Measurements from ENCODE around the gene SCN1A.
A peak's percentile ranks its signal among the peaks of the same experiment; 100 is the strongest.
"Not testable (repeated sequence)": the region's sequence is repeated elsewhere in the genome, so short reads cannot be mapped to it uniquely, and the experiment has no call there.

Gene SCN1A

GRCh38 chr2:166106431-166107015 lies 21.3 kb downstream of the SCN1A start:
- 0 out of 2 replicates have a peak overlapping the region, but pooled peaks have one; percentile 5 for H2AFZ ChIP-seq (ENCODE audit: low read depth, low read length)
- H3K4me3 ChIP-seq (ENCODE audit: low read depth in 1 of 2, low read length in 2 of 2), result no peak overlapping the region
- no peaks in the 10 kb centered on the region for H4K20me1 ChIP-seq (ENCODE audit: insufficient read depth, low read length)
- no peaks in the 10 kb centered on the region for H3K36me3 ChIP-seq (ENCODE audit: insufficient read depth, low read length)
- TF ChIP-seq CTCF (IDR thresholded peaks at IDR 0.05; ENCODE audit: borderline replicate concordance, extremely low read depth, low read length, poor library complexity, severe bottlenecking), result peak; percentile 54
- no peak for TF ChIP-seq EZH2 (IDR thresholded peaks at IDR 0.05; ENCODE audit: borderline replicate concordance, low read depth, low read length, severe bottlenecking)
- H3K4me1 ChIP-seq (ENCODE audit: insufficient read depth, low read length), result no peaks in the 10 kb centered on the region
- H3K4me2 ChIP-seq (ENCODE audit: insufficient read depth, low read length), result no peak overlapping the region
- no peaks in the 10 kb centered on the region for H3K79me2 ChIP-seq (ENCODE audit: insufficient read depth, low read length)
- H3K27ac ChIP-seq (ENCODE audit: low read length), result no peak overlapping the region
- no peaks in the 10 kb centered on the region for H3K27me3 ChIP-seq (ENCODE audit: insufficient read depth, low read length, poor library complexity)
- no peaks in the 10 kb centered on the region for H3K9me3 ChIP-seq (ENCODE audit: insufficient read depth, low read length, severe bottlenecking)
- peak; percentile 62; the same call in 2 of the 3 replicates for ATAC-seq (ENCODE audit: insufficient read depth, low read depth)
- no peak overlapping the region for H3K9ac ChIP-seq (ENCODE audit: low read depth, low read length)
- DNase-seq, result no peak

GRCh38 chr2:166104773-166105172 lies 23.0 kb downstream of the SCN1A start:
- Histone ChIP-seq H3K27ac (ENCODE audit: low read length) (no peak overlapping the region), H3K4me1 (ENCODE audit: insufficient read depth, low read length) (no peaks in the 10 kb centered on the region), H4K20me1 (ENCODE audit: insufficient read depth, low read length) (no peaks in the 10 kb centered on the region), H3K36me3 (ENCODE audit: insufficient read depth, low read length) (no peaks in the 10 kb centered on the region), H2AFZ (ENCODE audit: low read depth, low read length) (no peak overlapping the region), H3K27me3 (ENCODE audit: insufficient read depth, low read length, poor library complexity) (no peaks in the 10 kb centered on the region), H3K9ac (ENCODE audit: low read depth, low read length) (no peak overlapping the region), H3K4me3 (ENCODE audit: low read depth in 1 of 2, low read length in 2 of 2) (no peak overlapping the region), H3K79me2 (ENCODE audit: insufficient read depth, low read length) (no peaks in the 10 kb centered on the region), H3K9me3 (ENCODE audit: insufficient read depth, low read length, severe bottlenecking) (no peaks in the 10 kb centered on the region), H3K4me2 (ENCODE audit: insufficient read depth, low read length) (no peak overlapping the region)
- TF ChIP-seq EZH2 (IDR thresholded peaks at IDR 0.05; ENCODE audit: borderline replicate concordance, low read depth, low read length, severe bottlenecking) (no peak), CTCF (IDR thresholded peaks at IDR 0.05; ENCODE audit: borderline replicate concordance, extremely low read depth, low read length, poor library complexity, severe bottlenecking) (no peak)
- ATAC-seq (ENCODE audit: insufficient read depth, low read depth) (no peak), DNase-seq (no peak)

GRCh38 chr2:166104084-166104483 lies 23.7 kb downstream of the SCN1A start:
- DNase-seq (no peak), ATAC-seq (ENCODE audit: insufficient read depth, low read depth) (no peak)
- Histone ChIP-seq H3K27ac (ENCODE audit: low read length) (no peak overlapping the region), H3K9ac (ENCODE audit: low read depth, low read length) (no peak overlapping the region), H3K4me1 (ENCODE audit: insufficient read depth, low read length) (no peaks in the 10 kb centered on the region), H3K9me3 (ENCODE audit: insufficient read depth, low read length, severe bottlenecking) (no peaks in the 10 kb centered on the region), H3K27me3 (ENCODE audit: insufficient read depth, low read length, poor library complexity) (no peaks in the 10 kb centered on the region), H3K79me2 (ENCODE audit: insufficient read depth, low read length) (no peaks in the 10 kb centered on the region), H3K4me3 (ENCODE audit: low read depth in 1 of 2, low read length in 2 of 2) (no peak overlapping the region), H2AFZ (ENCODE audit: low read depth, low read length) (no peak overlapping the region), H4K20me1 (ENCODE audit: insufficient read depth, low read length) (no peaks in the 10 kb centered on the region), H3K36me3 (ENCODE audit: insufficient read depth, low read length) (no peaks in the 10 kb centered on the region), H3K4me2 (ENCODE audit: insufficient read depth, low read length) (no peak overlapping the region)
- TF ChIP-seq EZH2 (IDR thresholded peaks at IDR 0.05; ENCODE audit: borderline replicate concordance, low read depth, low read length, severe bottlenecking) (no peak), CTCF (IDR thresholded peaks at IDR 0.05; ENCODE audit: borderline replicate concordance, extremely low read depth, low read length, poor library complexity, severe bottlenecking) (no peak)

GRCh38 chr2:166103277-166103676 lies 24.5 kb downstream of the SCN1A start:
- H2AFZ ChIP-seq (ENCODE audit: low read depth, low read length); H3K27me3 ChIP-seq (ENCODE audit: insufficient read depth, low read length, poor library complexity); H3K9ac ChIP-seq (ENCODE audit: low read depth, low read length); H3K79me2 ChIP-seq (ENCODE audit: insufficient read depth, low read length); H4K20me1 ChIP-seq (ENCODE audit: insufficient read depth, low read length); H3K4me3 ChIP-seq (ENCODE audit: low read depth in 1 of 2, low read length in 2 of 2); H3K4me1 ChIP-seq (ENCODE audit: insufficient read depth, low read length); H3K36me3 ChIP-seq (ENCODE audit: insufficient read depth, low read length); DNase-seq; H3K9me3 ChIP-seq (ENCODE audit: insufficient read depth, low read length, severe bottlenecking); H3K27ac ChIP-seq (ENCODE audit: low read length); H3K4me2 ChIP-seq (ENCODE audit: insufficient read depth, low read length); ATAC-seq (ENCODE audit: insufficient read depth, low read depth): not testable (repeated sequence)
